K562 (cell line): ENCODE results near the gene PIGV.

ENCODE experiments used
- NCOR1 ChIP-seq: fragments of 450-650 bp; IDR thresholded peaks from 2 replicates; pipeline ENCODE4 v1.6.1; 2016; ENCODE audit warnings: mild to moderate bottlenecking, moderate library complexity
- ZFP36 ChIP-seq: fragments of 150-350 bp; IDR thresholded peaks from 2 replicates; pipeline ENCODE4 v1.6.1; 2018; ENCODE audit warnings: low read length, low read depth; ENCODE audit not compliant: partially characterized antibody

- TF ChIP-seq ZFP36 (no peak), NCOR1 (no peak)
Measured at GRCh38 chr1:26828411-26828991, 40.8 kb downstream of the PIGV start.
